COLO668 (cell line): ENCODE data around the gene BTRC.
"Not testable (repeated sequence)": the region's sequence is repeated elsewhere in the genome, so short reads cannot be mapped to it uniquely, and the experiment has no call there.

Experiments
- DNase-seq: peaks from one replicate; lab custom pipeline; 2025; ENCODE audit not compliant: unreplicated experiment; lab: John Stamatoyannopoulos, UW

Gene BTRC

GRCh38 chr10:101353692-101354327, at the start of gene BTRC:
TSS of gene BTRC (plus strand) at chr10:101354165. CDS start at chr10:101354181, 16 bp downstream.
- peak; percentile 90 for DNase-seq

- DNase-seq = no peak
These were observed 49.6 kb upstream of the BTRC start for GRCh38 chr10:101304316-101304715.

- DNase-seq = no peak
These were observed 48.4 kb upstream of the BTRC start for GRCh38 chr10:101305320-101306241.

GRCh38 chr10:101308051-101308450, 45.9 kb upstream of the BTRC start:
- DNase-seq = no peak

GRCh38 chr10:101310529-101311184, 43.3 kb upstream of the BTRC start:
- DNase-seq = no peak

GRCh38 chr10:101311185-101312066, 42.5 kb upstream of the BTRC start:
- no peak for DNase-seq

GRCh38 chr10:101319241-101319915, 34.6 kb upstream of the BTRC start:
- no peak for DNase-seq

GRCh38 chr10:101321073-101321472, 32.9 kb upstream of the BTRC start:
- DNase-seq = no peak

- DNase-seq = no peak
These were observed 31.5 kb upstream of the BTRC start for GRCh38 chr10:101322266-101323108.

- no peak for DNase-seq
These were observed 30.5 kb upstream of the BTRC start for GRCh38 chr10:101323495-101323894.

GRCh38 chr10:101327454-101327853, 26.5 kb upstream of the BTRC start:
- not testable (repeated sequence) for DNase-seq

GRCh38 chr10:101329341-101330032, 24.5 kb upstream of the BTRC start:
- DNase-seq = no peak

GRCh38 chr10:101330231-101330630, 23.7 kb upstream of the BTRC start:
- no peak for DNase-seq

GRCh38 chr10:101330631-101331225, 23.2 kb upstream of the BTRC start:
- DNase-seq = no peak

GRCh38 chr10:101331956-101332355, 22.0 kb upstream of the BTRC start:
- DNase-seq = no peak

GRCh38 chr10:101334259-101334658, 19.7 kb upstream of the BTRC start:
- not testable (repeated sequence) for DNase-seq

GRCh38 chr10:101336382-101336781, 17.6 kb upstream of the BTRC start:
- no peak for DNase-seq

GRCh38 chr10:101337836-101338235, 16.1 kb upstream of the BTRC start:
- no peak for DNase-seq
